ENCODE measurements around the gene SH3PXD2B.

GRCh38 chr5:172303162-172303561, 151.2 kb downstream of the SH3PXD2B start:
- TF ChIP-seq POLR2A (IDR thresholded peaks at IDR 0.05; ENCODE audit: low read depth, low read length) (no peak), POLR2AphosphoS5 (IDR thresholded peaks at IDR 0.05; ENCODE audit: low read depth, low read length) (no peak), TAF1 (IDR thresholded peaks at IDR 0.05; ENCODE audit: borderline replicate concordance, low read depth, low read length) (no peak)

Data from GM12892 (cell line).